K562 (cell line): ENCODE data around the gene SPATA21. TPM values are rescaled to one million over a fixed set of nuclear protein-coding genes. Genes with fewer than 3 reads are reported as not detected.

Experiments
- ATAC-seq: fragments of 200-7000 bp; cut with Tn5 transposase; 3 replicates; pipeline ENCODE4 v1.9.1; 2020; ENCODE audit warnings: moderate library complexity
- BruUV-seq: library from RNA; stranded (reverse); fragments of 400-500 nt; replicated peaks from 2 replicates; lab custom pipeline; 2021; lab: Mats Ljungman, UMichigan
- CTCF ChIA-PET: fragments of 300-600 bp; formaldehyde crosslinking; extraction: SDS; loops from one replicate; lab custom pipeline; 2021; ENCODE audit warnings: low intra/inter-chr PET ratio; lab: Yijun Ruan, JAX
- POLR2A ChIA-PET: fragments of 300-600, 350-650 bp; sonication (Branson Sonifier 250); formaldehyde crosslinking; extraction: SDS; loops from one replicate; lab custom pipeline; 2021; ENCODE audit warnings: antibody characterized with exemption, inconsistent platforms; lab: Yijun Ruan, JAX
- DNase-seq, 4 experiments: peaks; one replicate each; pipeline versions ENCODE4 v3.0.0 to v3.0.0-alpha.2; 2011 to 2018; ENCODE audit warnings: low spot score in 3 of 4, mixed read lengths in 3 of 4; ENCODE audit errors: extremely low read depth in 1 of 4
- FAIRE-seq: peaks from 2 replicates; lab custom pipeline; 2011; peaks lifted over from hg19 to GRCh38; lab: Jason Lieb, UNC
- H2AFZ ChIP-seq: 2 replicates; pipeline ENCODE4 v1.6.0; 2011; ENCODE audit warnings: low read depth, low read length, control low read depth, inconsistent platforms
- H3K27ac ChIP-seq: fragments of 200-600 bp; 3 replicates; pipeline ENCODE4 v1.8.0; 2011; ENCODE audit warnings: low read depth, mild to moderate bottlenecking, control low read depth, inconsistent platforms, low read length, moderate library complexity, mixed read lengths; ENCODE audit errors: extremely low read depth
- H3K27me3 ChIP-seq, 2 experiments: fragments of 300-600 bp in 1 of 2; 2 replicates in 1 of 2; 3 replicates in 1 of 2; pipeline versions ENCODE4 v1.6.0 to v1.8.0; 2011; ENCODE audit warnings: inconsistent platforms in 2 of 2, low read length in 2 of 2, mild to moderate bottlenecking in 1 of 2, mixed read lengths in 1 of 2, moderate library complexity in 1 of 2; ENCODE audit not compliant: control insufficient read depth in 2 of 2, insufficient read depth in 2 of 2
- H3K36me3 ChIP-seq: fragments of 300-600 bp; 3 replicates; pipeline ENCODE4 v1.8.0; 2011; ENCODE audit warnings: mild to moderate bottlenecking, low read length, inconsistent platforms; ENCODE audit not compliant: control insufficient read depth, insufficient read depth
- H3K4me1 ChIP-seq, 2 experiments: fragments of 200-600 bp in 1 of 2; replicated peaks in 1 of 2; 2 replicates in 1 of 2; 3 replicates in 1 of 2; pipeline versions ENCODE4 v1.5.1 to v1.8.0; 2011; ENCODE audit warnings: inconsistent platforms in 2 of 2, low read length in 2 of 2, mild to moderate bottlenecking in 1 of 2, mixed read lengths in 1 of 2, moderate library complexity in 1 of 2; ENCODE audit not compliant: control insufficient read depth in 2 of 2, insufficient read depth in 2 of 2
- H3K4me2 ChIP-seq: 2 replicates; pipeline ENCODE4 v1.6.1; 2011; ENCODE audit warnings: low read length, control low read depth, inconsistent platforms, mixed read lengths; ENCODE audit not compliant: insufficient read depth
- H3K4me3 ChIP-seq: fragments of 200-600 bp; sonication (generic), shearing (Covaris generic); 2 replicates; pipeline ENCODE4 v1.5.1; 2016; ENCODE audit warnings: control low read depth, inconsistent platforms
- H3K79me2 ChIP-seq: fragments of 200-600 bp; 3 replicates; pipeline ENCODE4 v1.8.0; 2011; ENCODE audit warnings: low read length, inconsistent platforms; ENCODE audit not compliant: control insufficient read depth, insufficient read depth
- H3K9ac ChIP-seq, 2 experiments: 2 replicates each; pipeline versions ENCODE4 v1.6.0 to v1.6.1; 2011; ENCODE audit warnings: low read depth in 2 of 2, low read length in 2 of 2, control low read depth in 1 of 2, inconsistent platforms in 1 of 2, mild to moderate bottlenecking in 1 of 2, mixed read lengths in 1 of 2; ENCODE audit not compliant: insufficient read depth in 1 of 2
- H3K9me1 ChIP-seq: one replicate; pipeline ENCODE4 v1.6.0; 2011; ENCODE audit warnings: inconsistent platforms, mild to moderate bottlenecking, low read length, moderate library complexity; ENCODE audit not compliant: control insufficient read depth, insufficient read depth
- H3K9me3 ChIP-seq: replicated peaks from 2 replicates; pipeline ENCODE4 v1.5.1; 2011; ENCODE audit warnings: low read depth, low read length, inconsistent platforms; ENCODE audit not compliant: control insufficient read depth, insufficient read depth
- H4K20me1 ChIP-seq: replicated peaks from 2 replicates; pipeline ENCODE4 v1.6.1; 2011; ENCODE audit warnings: low read length, inconsistent platforms, mixed read lengths; ENCODE audit not compliant: control insufficient read depth, insufficient read depth
- FOXJ2 ChIP-seq: fragments of 200-800 bp; sonication (Bioruptor generic); IDR thresholded peaks from 2 replicates; pipeline ENCODE4 v1.6.1; 2016; ENCODE audit warnings: missing genetic modification characterization, missing compliant biosample characterization
- FOXJ3 ChIP-seq: sonication (generic); formaldehyde crosslinking; IDR thresholded peaks from 2 replicates; pipeline ENCODE4 v1.4.0; 2020; ENCODE audit warnings: mild to moderate bottlenecking, missing genetic modification reagents
- MYBL2 ChIP-seq, 2 experiments: fragments of 450-650 bp in 1 of 2; sonication (generic) in 1 of 2; formaldehyde crosslinking in 1 of 2; IDR thresholded peaks; 2 replicates each; pipeline versions ENCODE4 v1.6.1 to v1.8.1; 2017 to 2022; ENCODE audit warnings: borderline replicate concordance in 1 of 2, inconsistent platforms in 1 of 2, low read depth in 1 of 2, mild to moderate bottlenecking in 1 of 2, missing genetic modification reagents in 1 of 2, moderate library complexity in 1 of 2
- ZNF57 ChIP-seq: fragments of 450-650 bp; formaldehyde crosslinking; IDR thresholded peaks from 2 replicates; pipeline ENCODE4 v1.4.0; 2020; ENCODE audit warnings: mild to moderate bottlenecking, moderate library complexity
- WGBS: fragments of 100-300 bp; shearing (Covaris generic); methylation state at CpG from one replicate; pipeline ENCODE4 v1.1.6; 2016; ENCODE audit warnings: low coverage, mixed read lengths; ENCODE audit not compliant: insufficient coverage; ENCODE audit errors: missing lambda C conversion rate; 5-methylcytosine and 5-hydroxymethylcytosine counted together
- in situ Hi-C: fragments of 300-500 bp; cut with MboI; formaldehyde crosslinking; loops from 4 replicates; pipeline ENCODE4 v1.15.0; 2018; ENCODE audit warnings: inconsistent platforms, mixed read lengths
- intact Hi-C: fragments of 100-400 bp; cut with micrococcal nuclease; formaldehyde crosslinking; loops from 2 replicates; pipeline ENCODE4 v1.14.2; 2022
- polyA plus RNA-seq, 8 experiments: library from polyadenylated mRNA; depleted of rRNA in 4 of 8; stranded (reverse) in 5 of 8; unstranded in 3 of 8; fragments of >200 nt; fragmentation: Nextera tagmentation in 2 of 8; fragmentation: Illumina TruSeq in 1 of 8; extraction: Ambion mirVana in 2 of 8; extraction: Trizol in 1 of 8; gene quantifications; 2 replicates each; pipeline versions ENCODE4 v1.2.1 to v1.2.3, GENCODE V29; 2011 to 2014; ENCODE audit warnings: inconsistent platforms in 1 of 8, missing spikeins in 1 of 8
- total RNA-seq, 7 experiments: library from RNA; depleted of rRNA in 6 of 7; stranded (reverse); fragments of >200 nt in 6 of 7; fragmentation: Illumina TruSeq in 2 of 7; extraction: Trizol in 2 of 7; gene quantifications; 2 replicates each; pipeline versions ENCODE4 v1.2.1 to v1.2.3, GENCODE V29; 2011 to 2021; ENCODE audit warnings: low replicate concordance in 1 of 7
- TF ChIP-seq, protein P1 (sequence below): fragments of 150-350 bp; IDR thresholded peaks from 2 replicates; pipeline ENCODE4 v1.6.1; 2014; ENCODE audit warnings: low read depth, mild to moderate bottlenecking, low read length, borderline replicate concordance

The SPATA21 gene
- total and polyA plus RNA-seq, 9 of the 15 experiments (the other 6 are each of a cell fraction or from before 2014, with no cell fraction given), result 0.10 to 0.36 (median 0.13) TPM; not detected in 3

DNA sequence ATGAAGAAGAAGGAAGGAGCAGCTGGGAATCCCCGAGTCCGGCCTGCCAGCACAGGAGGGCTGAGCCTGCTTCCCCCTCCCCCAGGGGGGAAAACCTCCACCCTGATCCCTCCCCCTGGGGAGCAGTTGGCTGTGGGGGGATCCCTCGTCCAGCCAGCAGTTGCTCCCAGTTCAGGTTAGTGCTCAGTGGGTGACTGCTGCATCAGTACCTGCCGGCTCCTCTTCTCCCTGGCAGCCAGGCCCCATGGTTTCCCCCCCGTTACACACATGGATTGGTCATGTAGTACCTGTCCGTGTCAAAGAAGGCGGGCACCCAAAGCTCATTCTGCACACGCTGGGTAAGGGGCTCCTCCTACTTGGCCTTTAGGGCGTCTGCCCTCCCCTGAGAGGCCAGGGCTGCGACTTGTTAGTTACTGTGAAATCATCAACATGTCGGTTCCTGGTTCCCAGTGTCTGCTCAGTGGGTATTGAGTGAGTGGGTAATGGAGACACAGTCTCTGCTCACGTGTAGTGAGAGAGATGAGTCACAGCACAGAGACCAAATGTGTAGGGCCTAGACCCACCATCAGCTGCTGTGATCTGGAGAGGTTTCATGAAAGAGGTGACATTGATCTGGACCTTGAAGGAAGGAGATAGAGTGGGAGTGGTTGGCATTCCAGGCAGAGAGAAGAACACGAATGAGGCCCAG lies 14.8 kb upstream of the SPATA21 start:
- no peaks in the 10 kb centered on the region for H3K79me2 ChIP-seq
- no peaks in the 10 kb centered on the region for H3K27me3 ChIP-seq
- no peaks in the 10 kb centered on the region for H3K9me1 ChIP-seq
- no peak overlapping the region for H3K4me3 ChIP-seq
- no peaks in the 10 kb centered on the region for H3K4me1 ChIP-seq
- ChIA-PET CTCF (no interaction called here), POLR2A (interaction anchor here (1.0 to 3.3 kb wide), 4 partner anchors 8 to 12 kb away, joined by 3 to 15 read pairs (median 7); partner anchors contain the start of gene NECAP2)
- DNase-seq (no peak), FAIRE-seq (no peak), ATAC-seq (no peak)
- peak overlapping the region in 1 of 2 experiments; percentile 26; a peak in 1 of 4 replicates for H3K9ac ChIP-seq
- BruUV-seq, result no TSS peak
- WGBS, result 90% methylated on average over 12 of the region's 13 CpGs
- no peak overlapping the region for H3K27ac ChIP-seq
- no peaks in the 10 kb centered on the region for H3K9me3 ChIP-seq
- 0 out of 2 replicates have a peak, but pooled peaks cover 3% of the 10 kb centered on the region for H4K20me1 ChIP-seq
- in situ Hi-C loops (no loop called here), intact Hi-C loops (no loop called here)
- H3K4me2 ChIP-seq, result no peak overlapping the region
- peaks cover 94% of the 10 kb centered on the region for H3K36me3 ChIP-seq
- H2AFZ ChIP-seq, result no peak overlapping the region
- no peak for TF ChIP-seq MYBL2 (IDR thresholded peaks at IDR 0.05; ENCODE audit: low read depth)
- TF ChIP-seq MYBL2 (CRISPR knock-in tag; IDR thresholded peaks at IDR 0.05; ENCODE audit: borderline replicate concordance), result no peak
- TF ChIP-seq FOXJ2, result no peak
- no peak for TF ChIP-seq ZNF57 (CRISPR knock-in tag)
- no peak for TF ChIP-seq FOXJ3
- TF ChIP-seq, protein P1, sequence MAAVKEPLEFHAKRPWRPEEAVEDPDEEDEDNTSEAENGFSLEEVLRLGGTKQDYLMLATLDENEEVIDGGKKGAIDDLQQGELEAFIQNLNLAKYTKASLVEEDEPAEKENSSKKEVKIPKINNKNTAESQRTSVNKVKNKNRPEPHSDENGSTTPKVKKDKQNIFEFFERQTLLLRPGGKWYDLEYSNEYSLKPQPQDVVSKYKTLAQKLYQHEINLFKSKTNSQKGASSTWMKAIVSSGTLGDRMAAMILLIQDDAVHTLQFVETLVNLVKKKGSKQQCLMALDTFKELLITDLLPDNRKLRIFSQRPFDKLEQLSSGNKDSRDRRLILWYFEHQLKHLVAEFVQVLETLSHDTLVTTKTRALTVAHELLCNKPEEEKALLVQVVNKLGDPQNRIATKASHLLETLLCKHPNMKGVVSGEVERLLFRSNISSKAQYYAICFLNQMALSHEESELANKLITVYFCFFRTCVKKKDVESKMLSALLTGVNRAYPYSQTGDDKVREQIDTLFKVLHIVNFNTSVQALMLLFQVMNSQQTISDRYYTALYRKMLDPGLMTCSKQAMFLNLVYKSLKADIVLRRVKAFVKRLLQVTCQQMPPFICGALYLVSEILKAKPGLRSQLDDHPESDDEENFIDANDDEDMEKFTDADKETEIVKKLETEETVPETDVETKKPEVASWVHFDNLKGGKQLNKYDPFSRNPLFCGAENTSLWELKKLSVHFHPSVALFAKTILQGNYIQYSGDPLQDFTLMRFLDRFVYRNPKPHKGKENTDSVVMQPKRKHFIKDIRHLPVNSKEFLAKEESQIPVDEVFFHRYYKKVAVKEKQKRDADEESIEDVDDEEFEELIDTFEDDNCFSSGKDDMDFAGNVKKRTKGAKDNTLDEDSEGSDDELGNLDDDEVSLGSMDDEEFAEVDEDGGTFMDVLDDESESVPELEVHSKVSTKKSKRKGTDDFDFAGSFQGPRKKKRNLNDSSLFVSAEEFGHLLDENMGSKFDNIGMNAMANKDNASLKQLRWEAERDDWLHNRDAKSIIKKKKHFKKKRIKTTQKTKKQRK, result no peak
